ENCODE measurements around the gene DLG2.
"Not testable (repeated sequence)": the region's sequence is repeated elsewhere in the genome, so short reads cannot be mapped to it uniquely, and the experiment has no call there.

DLG2 gene

DNA sequence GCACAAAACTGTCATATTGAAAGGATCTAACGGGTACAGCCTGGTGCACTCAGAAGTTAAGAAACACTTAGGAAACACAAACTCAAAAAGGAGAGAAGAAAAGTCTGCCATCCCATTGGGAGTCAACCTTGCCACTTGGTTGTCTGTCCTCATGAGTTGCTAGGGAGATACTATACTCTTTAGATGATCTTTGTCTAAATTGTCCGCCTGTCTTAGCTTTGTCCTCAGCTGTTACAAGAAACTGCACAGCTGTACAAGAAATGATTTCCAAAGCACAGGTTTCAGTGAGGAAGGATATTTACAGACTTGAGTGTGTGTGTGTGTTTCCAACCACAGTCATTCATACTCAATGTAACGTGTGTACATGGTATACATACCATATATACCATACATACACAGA is 2171.8 kb downstream of the DLG2 start:
- H3K4me3 ChIP-seq (replicated peaks; ENCODE audit: insufficient read depth, low read length): no peak overlapping the region
- no peaks in the 10 kb centered on the region for H3K27me3 ChIP-seq (ENCODE audit: insufficient read depth, poor library complexity, severe bottlenecking)
- no peak for DNase-seq (ENCODE audit: low read depth in 1 of 2, low spot score in 1 of 2)
- no peak for TF ChIP-seq REST (IDR thresholded peaks at IDR 0.05; ENCODE audit: insufficient replicate concordance, low read depth)
- no peak for TF ChIP-seq SPI1 (IDR thresholded peaks at IDR 0.05; ENCODE audit: borderline replicate concordance, low read depth)
- no peak for TF ChIP-seq GABPA (IDR thresholded peaks at IDR 0.05; ENCODE audit: low read depth)
- no peak for TF ChIP-seq POLR2AphosphoS5 (IDR thresholded peaks at IDR 0.05; ENCODE audit: low read depth)
- TF ChIP-seq, protein P1, sequence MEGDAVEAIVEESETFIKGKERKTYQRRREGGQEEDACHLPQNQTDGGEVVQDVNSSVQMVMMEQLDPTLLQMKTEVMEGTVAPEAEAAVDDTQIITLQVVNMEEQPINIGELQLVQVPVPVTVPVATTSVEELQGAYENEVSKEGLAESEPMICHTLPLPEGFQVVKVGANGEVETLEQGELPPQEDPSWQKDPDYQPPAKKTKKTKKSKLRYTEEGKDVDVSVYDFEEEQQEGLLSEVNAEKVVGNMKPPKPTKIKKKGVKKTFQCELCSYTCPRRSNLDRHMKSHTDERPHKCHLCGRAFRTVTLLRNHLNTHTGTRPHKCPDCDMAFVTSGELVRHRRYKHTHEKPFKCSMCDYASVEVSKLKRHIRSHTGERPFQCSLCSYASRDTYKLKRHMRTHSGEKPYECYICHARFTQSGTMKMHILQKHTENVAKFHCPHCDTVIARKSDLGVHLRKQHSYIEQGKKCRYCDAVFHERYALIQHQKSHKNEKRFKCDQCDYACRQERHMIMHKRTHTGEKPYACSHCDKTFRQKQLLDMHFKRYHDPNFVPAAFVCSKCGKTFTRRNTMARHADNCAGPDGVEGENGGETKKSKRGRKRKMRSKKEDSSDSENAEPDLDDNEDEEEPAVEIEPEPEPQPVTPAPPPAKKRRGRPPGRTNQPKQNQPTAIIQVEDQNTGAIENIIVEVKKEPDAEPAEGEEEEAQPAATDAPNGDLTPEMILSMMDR (IDR thresholded peaks at IDR 0.05; ENCODE audit: insufficient read depth, low read length): no peak
- H3K27ac ChIP-seq (replicated peaks): no peak overlapping the region

DNA sequence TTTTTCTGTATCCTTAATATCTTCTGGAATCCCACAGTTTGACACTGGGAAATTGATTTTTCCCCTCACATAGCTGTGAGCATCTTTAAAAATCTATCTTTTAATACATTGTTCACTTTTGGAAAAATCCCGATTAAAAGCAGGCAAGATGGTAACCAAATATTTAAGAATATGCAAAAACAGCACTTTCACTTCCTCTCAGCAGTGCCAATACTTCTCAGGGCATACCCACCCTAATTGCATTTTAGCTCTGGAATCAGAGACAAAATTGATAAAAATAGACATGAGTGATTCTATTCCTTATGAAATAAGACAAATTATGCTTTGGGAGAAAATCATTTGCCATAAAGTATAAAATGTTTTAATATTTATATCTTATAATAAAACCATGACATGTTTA is 2172.5 kb downstream of the DLG2 start:
- Histone ChIP-seq H3K4me3 (replicated peaks; ENCODE audit: insufficient read depth, low read length) (no peak overlapping the region), H3K27ac (replicated peaks) (no peak overlapping the region), H3K27me3 (ENCODE audit: insufficient read depth, poor library complexity, severe bottlenecking) (no peaks in the 10 kb centered on the region)
- no peak for DNase-seq (ENCODE audit: low read depth in 1 of 2, low spot score in 1 of 2)
- TF ChIP-seq REST (IDR thresholded peaks at IDR 0.05; ENCODE audit: insufficient replicate concordance, low read depth) (no peak), POLR2AphosphoS5 (IDR thresholded peaks at IDR 0.05; ENCODE audit: low read depth) (no peak), GABPA (IDR thresholded peaks at IDR 0.05; ENCODE audit: low read depth) (no peak), SPI1 (IDR thresholded peaks at IDR 0.05; ENCODE audit: borderline replicate concordance, low read depth) (no peak)
- TF ChIP-seq, protein P1 (IDR thresholded peaks at IDR 0.05; ENCODE audit: insufficient read depth, low read length): no peak

DNA sequence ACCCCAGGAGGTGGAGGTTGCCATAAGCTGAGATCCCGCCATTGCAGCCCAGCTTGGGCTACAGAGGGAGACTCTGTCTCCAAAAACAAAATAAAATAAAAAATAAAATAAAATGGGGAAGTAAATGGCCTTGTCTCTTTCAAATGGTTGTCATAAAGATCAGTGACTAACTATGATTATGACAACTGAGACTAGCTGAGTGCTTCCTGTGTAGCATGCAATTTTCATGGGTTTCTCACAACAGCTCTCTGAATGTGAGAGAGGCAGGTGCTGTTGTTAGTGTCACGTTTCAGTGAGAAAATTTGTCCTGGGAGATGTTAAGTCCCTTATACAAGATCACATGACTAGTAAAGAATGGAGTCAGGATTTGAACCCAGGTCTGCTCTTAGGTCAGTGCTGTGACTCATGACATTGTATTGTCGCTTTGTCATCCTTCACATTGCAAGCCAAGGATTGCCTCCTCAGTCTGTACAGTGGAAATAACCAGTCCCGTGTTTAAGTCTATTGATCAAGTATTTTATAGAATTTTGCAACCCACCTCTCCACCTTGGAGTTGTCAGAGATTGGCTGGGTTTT is 2177.7 kb downstream of the DLG2 start:
- no peak overlapping the region for H3K27ac ChIP-seq (replicated peaks)
- H3K27me3 ChIP-seq (ENCODE audit: insufficient read depth, poor library complexity, severe bottlenecking): no peaks in the 10 kb centered on the region
- H3K4me3 ChIP-seq (replicated peaks; ENCODE audit: insufficient read depth, low read length): no peak overlapping the region
- TF ChIP-seq, protein P1 (IDR thresholded peaks at IDR 0.05; ENCODE audit: insufficient read depth, low read length): no peak
- no peak for DNase-seq (ENCODE audit: low read depth in 1 of 2, low spot score in 1 of 2)

- no peaks in the 10 kb centered on the region for H3K27me3 ChIP-seq (ENCODE audit: insufficient read depth, poor library complexity, severe bottlenecking)
- TF ChIP-seq SPI1 (IDR thresholded peaks at IDR 0.05; ENCODE audit: borderline replicate concordance, low read depth) (no peak), POLR2AphosphoS5 (IDR thresholded peaks at IDR 0.05; ENCODE audit: low read depth) (no peak), REST (IDR thresholded peaks at IDR 0.05; ENCODE audit: insufficient replicate concordance, low read depth) (no peak), GABPA (IDR thresholded peaks at IDR 0.05; ENCODE audit: low read depth) (no peak)
- TF ChIP-seq, protein P1 (IDR thresholded peaks at IDR 0.05; ENCODE audit: insufficient read depth, low read length): no peak
- DNase-seq (ENCODE audit: low read depth in 1 of 2, low spot score in 1 of 2): no peak
- H3K27ac ChIP-seq (replicated peaks): no peak overlapping the region
- H3K4me3 ChIP-seq (replicated peaks; ENCODE audit: insufficient read depth, low read length): no peak overlapping the region
Observed at GRCh38 chr11:83448686-83449085, 2178.5 kb downstream of the DLG2 start.

- H3K4me3 ChIP-seq (replicated peaks; ENCODE audit: insufficient read depth, low read length); DNase-seq (ENCODE audit: low read depth in 1 of 2, low spot score in 1 of 2); H3K27me3 ChIP-seq (ENCODE audit: insufficient read depth, poor library complexity, severe bottlenecking); H3K27ac ChIP-seq (replicated peaks): not testable (repeated sequence)
Observed at GRCh38 chr11:83443880-83444279, 2183.3 kb downstream of the DLG2 start.
